ENCODE results near the gene THAP3.
A peak's percentile ranks its signal among the peaks of the same experiment; 100 is the strongest.

The THAP3 gene, protein sequence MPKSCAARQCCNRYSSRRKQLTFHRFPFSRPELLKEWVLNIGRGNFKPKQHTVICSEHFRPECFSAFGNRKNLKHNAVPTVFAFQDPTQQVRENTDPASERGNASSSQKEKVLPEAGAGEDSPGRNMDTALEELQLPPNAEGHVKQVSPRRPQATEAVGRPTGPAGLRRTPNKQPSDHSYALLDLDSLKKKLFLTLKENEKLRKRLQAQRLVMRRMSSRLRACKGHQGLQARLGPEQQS

DNA sequence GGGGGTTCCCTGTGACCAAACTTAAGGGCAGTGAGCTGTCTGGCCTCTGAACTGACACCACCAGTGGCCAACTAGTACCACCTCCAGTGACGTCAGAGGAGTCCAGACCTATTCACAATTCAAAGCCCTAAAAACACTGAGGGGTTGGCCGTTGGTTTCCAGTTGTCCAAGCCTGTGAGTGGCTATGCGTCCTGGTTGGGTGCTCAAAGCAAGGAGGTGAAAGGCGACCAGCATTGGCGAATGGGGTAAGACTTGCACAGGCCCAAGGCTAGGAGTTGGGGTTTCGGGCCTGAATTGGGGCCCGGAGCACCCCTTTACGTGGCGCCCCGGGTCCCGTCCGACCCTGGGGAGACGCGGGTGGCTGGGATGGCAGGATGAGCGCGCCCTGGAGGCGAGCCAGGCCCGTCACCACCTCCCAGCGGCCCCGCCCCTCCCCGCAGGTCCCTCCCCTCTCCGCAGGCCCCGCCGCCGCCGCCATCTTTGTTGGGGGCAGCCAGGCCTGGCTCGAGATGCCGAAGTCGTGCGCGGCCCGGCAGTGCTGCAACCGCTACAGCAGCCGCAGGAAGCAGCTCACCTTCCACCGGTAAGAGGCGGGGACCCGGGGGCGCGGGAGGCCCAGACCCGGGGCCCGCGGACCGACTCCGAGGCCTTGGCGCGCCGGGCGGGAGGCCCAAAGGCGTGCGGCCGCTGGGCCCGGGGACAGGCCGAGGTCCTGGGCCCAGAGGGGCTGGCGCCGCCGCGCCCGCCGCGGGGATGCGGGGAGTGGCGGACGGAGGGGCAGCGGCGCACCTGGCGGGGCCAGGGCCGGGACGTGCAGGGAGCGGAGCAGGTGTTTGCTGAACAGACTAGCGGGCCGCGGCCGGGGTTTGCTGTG, at the start of gene THAP3:
THAP3 (plus strand) TSS at position 159 of the 874 bp plus-strand sequence; CDS start at position 510, 351 bp downstream.
- Mint-ChIP-seq H3K4me1 (peaks cover 49% of the 10 kb centered on the region), H3K4me3 (peak within 1 kb of the TSS; percentile 92), H3K36me3 (ENCODE audit: low read depth) (peaks cover 61% of the 10 kb centered on the region), H3K9me3 (no peaks in the 10 kb centered on the region), H3K27me3 (ENCODE audit: low read depth, poor library complexity) (no peaks in the 10 kb centered on the region), H3K27ac (peak within 1 kb of the TSS; percentile 88)
- TF ChIP-seq, protein P1, sequence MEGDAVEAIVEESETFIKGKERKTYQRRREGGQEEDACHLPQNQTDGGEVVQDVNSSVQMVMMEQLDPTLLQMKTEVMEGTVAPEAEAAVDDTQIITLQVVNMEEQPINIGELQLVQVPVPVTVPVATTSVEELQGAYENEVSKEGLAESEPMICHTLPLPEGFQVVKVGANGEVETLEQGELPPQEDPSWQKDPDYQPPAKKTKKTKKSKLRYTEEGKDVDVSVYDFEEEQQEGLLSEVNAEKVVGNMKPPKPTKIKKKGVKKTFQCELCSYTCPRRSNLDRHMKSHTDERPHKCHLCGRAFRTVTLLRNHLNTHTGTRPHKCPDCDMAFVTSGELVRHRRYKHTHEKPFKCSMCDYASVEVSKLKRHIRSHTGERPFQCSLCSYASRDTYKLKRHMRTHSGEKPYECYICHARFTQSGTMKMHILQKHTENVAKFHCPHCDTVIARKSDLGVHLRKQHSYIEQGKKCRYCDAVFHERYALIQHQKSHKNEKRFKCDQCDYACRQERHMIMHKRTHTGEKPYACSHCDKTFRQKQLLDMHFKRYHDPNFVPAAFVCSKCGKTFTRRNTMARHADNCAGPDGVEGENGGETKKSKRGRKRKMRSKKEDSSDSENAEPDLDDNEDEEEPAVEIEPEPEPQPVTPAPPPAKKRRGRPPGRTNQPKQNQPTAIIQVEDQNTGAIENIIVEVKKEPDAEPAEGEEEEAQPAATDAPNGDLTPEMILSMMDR (IDR thresholded peaks at IDR 0.05): no peak
- DNase-seq: peak; percentile 94

DNA sequence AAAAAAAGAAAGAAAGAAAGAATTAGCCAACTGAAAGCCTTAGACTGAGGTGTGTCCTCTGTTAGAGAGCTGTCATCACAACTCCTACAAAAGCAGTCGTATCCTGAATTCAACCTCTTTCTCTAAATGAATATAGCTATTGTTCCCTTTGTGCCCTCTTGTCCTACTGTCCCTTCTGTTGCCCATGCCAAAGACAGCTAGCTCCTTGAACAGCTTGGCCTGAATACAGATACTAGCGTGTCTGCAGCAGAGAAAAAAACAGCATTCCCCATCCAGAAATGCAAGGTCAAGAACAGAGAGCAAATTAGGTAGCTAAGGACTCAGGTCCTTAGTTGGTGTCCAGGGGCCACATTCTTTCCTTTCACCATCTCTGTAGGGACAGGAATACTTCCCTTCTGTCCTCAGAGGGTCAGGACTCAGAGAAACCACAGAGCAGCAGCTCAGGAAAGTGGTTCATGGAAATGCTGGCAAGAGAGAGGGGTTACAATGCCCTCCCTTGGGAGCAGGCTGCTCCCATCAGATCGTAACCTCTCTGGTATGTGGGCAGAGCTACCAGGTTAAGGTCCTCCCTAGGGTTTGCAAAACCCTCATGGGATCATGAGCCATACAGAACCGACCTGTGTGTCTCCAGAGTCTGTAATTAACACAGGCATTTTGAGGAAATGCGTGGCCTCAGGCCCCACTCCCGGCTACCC, 46.7 kb upstream of the THAP3 start:
- no peak overlapping the region for H3K27ac Mint-ChIP-seq
- TF ChIP-seq, protein P1 (IDR thresholded peaks at IDR 0.05): no peak
- H3K9me3 Mint-ChIP-seq: no peaks in the 10 kb centered on the region
- peak overlapping the region; percentile 19 for H3K4me3 Mint-ChIP-seq
- H3K27me3 Mint-ChIP-seq (ENCODE audit: low read depth, poor library complexity): peaks cover 5% of the 10 kb centered on the region
- peaks cover 35% of the 10 kb centered on the region for H3K4me1 Mint-ChIP-seq
- H3K36me3 Mint-ChIP-seq (ENCODE audit: low read depth): no peaks in the 10 kb centered on the region
- DNase-seq: no peak

DNA sequence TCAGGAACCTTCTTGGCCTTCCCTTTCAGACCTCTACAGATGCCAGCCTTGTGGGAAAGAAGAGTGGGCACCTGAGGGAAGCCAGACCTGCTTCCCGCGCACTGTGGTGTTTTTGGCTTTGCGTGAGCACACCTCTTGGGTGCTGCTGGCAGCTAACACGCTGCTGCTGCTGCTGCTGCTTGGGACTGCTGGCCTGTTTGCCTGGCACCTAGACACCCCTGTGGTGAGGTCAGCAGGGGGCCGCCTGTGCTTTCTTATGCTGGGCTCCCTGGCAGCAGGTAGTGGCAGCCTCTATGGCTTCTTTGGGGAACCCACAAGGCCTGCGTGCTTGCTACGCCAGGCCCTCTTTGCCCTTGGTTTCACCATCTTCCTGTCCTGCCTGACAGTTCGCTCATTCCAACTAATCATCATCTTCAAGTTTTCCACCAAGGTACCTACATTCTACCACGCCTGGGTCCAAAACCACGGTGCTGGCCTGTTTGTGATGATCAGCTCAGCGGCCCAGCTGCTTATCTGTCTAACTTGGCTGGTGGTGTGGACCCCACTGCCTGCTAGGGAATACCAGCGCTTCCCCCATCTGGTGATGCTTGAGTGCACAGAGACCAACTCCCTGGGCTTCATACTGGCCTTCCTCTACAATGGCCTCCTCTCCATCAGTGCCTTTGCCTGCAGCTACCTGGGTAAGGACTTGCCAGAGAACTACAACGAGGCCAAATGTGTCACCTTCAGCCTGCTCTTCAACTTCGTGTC, 45.9 kb upstream of the THAP3 start:
- TF ChIP-seq, protein P1 (IDR thresholded peaks at IDR 0.05): no peak
- Mint-ChIP-seq H3K9me3 (no peaks in the 10 kb centered on the region), H3K4me3 (peak overlapping the region; percentile 94), H3K4me1 (peaks cover 35% of the 10 kb centered on the region), H3K27ac (peak overlapping the region; percentile 95), H3K27me3 (ENCODE audit: low read depth, poor library complexity) (peaks cover 3% of the 10 kb centered on the region), H3K36me3 (ENCODE audit: low read depth) (no peaks in the 10 kb centered on the region)
- no peak for DNase-seq

DNA sequence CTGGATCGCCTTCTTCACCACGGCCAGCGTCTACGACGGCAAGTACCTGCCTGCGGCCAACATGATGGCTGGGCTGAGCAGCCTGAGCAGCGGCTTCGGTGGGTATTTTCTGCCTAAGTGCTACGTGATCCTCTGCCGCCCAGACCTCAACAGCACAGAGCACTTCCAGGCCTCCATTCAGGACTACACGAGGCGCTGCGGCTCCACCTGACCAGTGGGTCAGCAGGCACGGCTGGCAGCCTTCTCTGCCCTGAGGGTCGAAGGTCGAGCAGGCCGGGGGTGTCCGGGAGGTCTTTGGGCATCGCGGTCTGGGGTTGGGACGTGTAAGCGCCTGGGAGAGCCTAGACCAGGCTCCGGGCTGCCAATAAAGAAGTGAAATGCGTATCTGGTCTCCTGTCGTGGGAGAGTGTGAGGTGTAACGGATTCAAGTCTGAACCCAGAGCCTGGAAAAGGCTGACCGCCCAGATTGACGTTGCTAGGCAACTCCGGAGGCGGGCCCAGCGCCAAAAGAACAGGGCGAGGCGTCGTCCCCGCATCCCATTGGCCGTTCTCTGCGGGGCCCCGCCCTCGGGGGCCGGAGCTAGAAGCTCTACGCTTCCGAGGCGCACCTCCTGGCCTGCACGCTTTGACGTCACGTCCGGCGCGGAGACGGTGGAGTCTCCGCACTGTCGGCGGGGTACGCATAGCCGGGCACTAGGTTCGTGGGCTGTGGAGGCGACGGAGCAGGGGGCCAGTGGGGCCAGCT, 45.1 kb upstream of the THAP3 start, which contains the start of gene ZBTB48:
ZBTB48 (plus strand) TSS at position 621 of the 745 bp plus-strand sequence. CDS start 616 bp downstream, outside the sequence.
- no peaks in the 10 kb centered on the region for H3K9me3 Mint-ChIP-seq
- TF ChIP-seq, protein P1 (IDR thresholded peaks at IDR 0.05): no peak
- H3K4me3 Mint-ChIP-seq: peak within 1 kb of the TSS; percentile 94
- H3K36me3 Mint-ChIP-seq (ENCODE audit: low read depth): no peaks in the 10 kb centered on the region
- peak within 1 kb of the TSS; percentile 95 for H3K27ac Mint-ChIP-seq
- H3K4me1 Mint-ChIP-seq: peaks cover 37% of the 10 kb centered on the region
- peaks cover 3% of the 10 kb centered on the region for H3K27me3 Mint-ChIP-seq (ENCODE audit: low read depth, poor library complexity)
- DNase-seq: peak; percentile 98

DNA sequence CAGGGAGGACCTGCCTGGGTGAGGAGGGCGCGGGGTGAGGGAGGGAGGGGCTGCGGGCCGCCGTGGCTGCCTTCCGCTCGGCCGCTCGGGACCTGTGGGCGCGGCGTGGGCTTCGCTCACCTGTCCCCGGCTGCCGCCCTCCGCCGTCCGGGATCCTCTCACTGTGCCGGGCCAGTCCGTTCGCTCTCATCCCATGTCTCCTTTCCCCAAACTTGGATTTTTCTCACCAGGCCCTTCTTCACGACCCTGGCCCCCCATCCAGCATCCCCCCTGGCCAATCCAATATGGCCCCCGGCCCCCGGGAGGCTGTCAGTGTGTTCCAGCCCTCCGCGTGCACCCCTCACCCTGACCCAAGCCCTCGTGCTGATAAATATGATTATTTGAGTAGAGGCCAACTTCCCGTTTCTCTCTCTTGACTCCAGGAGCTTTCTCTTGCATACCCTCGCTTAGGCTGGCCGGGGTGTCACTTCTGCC, 44.5 kb upstream of the THAP3 start:
- Mint-ChIP-seq H3K27me3 (ENCODE audit: low read depth, poor library complexity) (peaks cover 3% of the 10 kb centered on the region), H3K4me1 (peaks cover 40% of the 10 kb centered on the region), H3K9me3 (no peaks in the 10 kb centered on the region), H3K4me3 (peak overlapping the region; percentile 94), H3K36me3 (ENCODE audit: low read depth) (no peaks in the 10 kb centered on the region), H3K27ac (peak overlapping the region; percentile 84)
- no peak for DNase-seq
- TF ChIP-seq, protein P1 (IDR thresholded peaks at IDR 0.05): no peak

Measured in nephron progenitor cell (in vitro differentiated cells).